ENCODE measurements around the gene VSTM2L.

The VSTM2L gene

DNA sequence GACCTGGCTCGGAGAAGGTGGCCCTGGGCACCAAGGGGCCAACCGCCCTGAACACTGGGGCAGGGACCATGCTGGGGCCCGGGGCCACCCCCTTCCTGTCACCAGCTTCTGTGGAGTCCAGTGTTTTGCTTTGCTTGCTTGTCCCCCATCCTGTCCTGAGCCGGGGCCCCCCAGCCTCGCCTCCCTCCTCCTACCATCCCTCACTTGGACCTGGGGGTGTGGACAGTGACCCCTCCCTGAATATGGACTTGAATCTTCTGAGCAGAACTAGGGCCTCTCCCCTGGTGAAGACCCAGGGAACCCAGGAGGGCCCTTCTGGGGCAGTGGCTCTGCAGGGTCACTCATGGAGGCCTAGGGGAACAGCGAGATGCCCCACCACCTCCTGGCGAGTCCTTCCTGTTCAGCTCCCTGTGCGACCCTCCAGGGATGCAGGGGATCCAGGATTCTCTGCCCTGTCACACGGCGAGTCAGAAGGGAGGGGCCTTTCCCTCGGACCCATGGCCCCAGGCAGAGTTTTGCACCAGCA lies 41.6 kb downstream of the VSTM2L start:
- H3K4me3 ChIP-seq (ENCODE audit: severe bottlenecking): no peak overlapping the region

DNA sequence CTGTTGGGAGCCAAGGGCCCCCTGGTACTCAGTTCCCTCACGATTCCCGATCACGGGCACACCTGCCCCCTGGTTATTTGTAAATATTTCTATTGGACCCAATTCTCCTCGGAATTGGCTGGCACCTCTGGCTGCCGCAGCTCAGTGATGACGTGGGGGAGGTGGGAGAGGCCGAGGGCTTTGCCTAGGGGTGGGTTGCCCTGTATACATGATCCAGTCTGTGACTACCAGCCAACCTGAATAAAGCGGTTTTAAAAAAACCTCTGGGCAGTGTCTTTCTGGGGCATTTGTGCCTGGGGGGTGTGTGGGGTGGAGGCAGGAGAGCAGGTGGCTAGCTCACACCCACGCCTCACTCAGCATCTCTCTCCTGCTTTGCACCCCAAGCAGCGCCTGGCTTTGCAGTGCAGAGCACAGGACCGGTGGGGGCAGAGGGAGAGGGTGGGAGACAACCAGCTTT lies 42.2 kb downstream of the VSTM2L start:
- H3K36me3 ChIP-seq (ENCODE audit: low read depth): no peaks in the 10 kb centered on the region
- peak; percentile 73 for DNase-seq (ENCODE audit: low spot score)
- peak; percentile 7; the same call in 1 of the 3 replicates for ATAC-seq (ENCODE audit: low read depth)

More for the DNA sequence above, 41.6 kb downstream of the VSTM2L start:
- peak; percentile 77 for DNase-seq (ENCODE audit: low spot score)
- Histone ChIP-seq H3K27ac (ENCODE audit: poor library complexity, severe bottlenecking) (no peak overlapping the region), H3K9me3 (ENCODE audit: severe bottlenecking) (no peaks in the 10 kb centered on the region), H3K4me1 (ENCODE audit: insufficient read depth, poor library complexity, severe bottlenecking) (no peaks in the 10 kb centered on the region), H3K27me3 (ENCODE audit: insufficient read depth, poor library complexity, severe bottlenecking) (no peaks in the 10 kb centered on the region), H3K36me3 (ENCODE audit: low read depth) (no peaks in the 10 kb centered on the region)
- no peak for ATAC-seq (ENCODE audit: low read depth)
- TF ChIP-seq, protein P1, sequence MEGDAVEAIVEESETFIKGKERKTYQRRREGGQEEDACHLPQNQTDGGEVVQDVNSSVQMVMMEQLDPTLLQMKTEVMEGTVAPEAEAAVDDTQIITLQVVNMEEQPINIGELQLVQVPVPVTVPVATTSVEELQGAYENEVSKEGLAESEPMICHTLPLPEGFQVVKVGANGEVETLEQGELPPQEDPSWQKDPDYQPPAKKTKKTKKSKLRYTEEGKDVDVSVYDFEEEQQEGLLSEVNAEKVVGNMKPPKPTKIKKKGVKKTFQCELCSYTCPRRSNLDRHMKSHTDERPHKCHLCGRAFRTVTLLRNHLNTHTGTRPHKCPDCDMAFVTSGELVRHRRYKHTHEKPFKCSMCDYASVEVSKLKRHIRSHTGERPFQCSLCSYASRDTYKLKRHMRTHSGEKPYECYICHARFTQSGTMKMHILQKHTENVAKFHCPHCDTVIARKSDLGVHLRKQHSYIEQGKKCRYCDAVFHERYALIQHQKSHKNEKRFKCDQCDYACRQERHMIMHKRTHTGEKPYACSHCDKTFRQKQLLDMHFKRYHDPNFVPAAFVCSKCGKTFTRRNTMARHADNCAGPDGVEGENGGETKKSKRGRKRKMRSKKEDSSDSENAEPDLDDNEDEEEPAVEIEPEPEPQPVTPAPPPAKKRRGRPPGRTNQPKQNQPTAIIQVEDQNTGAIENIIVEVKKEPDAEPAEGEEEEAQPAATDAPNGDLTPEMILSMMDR (IDR thresholded peaks at IDR 0.05; ENCODE audit: poor library complexity, severe bottlenecking): no peak

DNA sequence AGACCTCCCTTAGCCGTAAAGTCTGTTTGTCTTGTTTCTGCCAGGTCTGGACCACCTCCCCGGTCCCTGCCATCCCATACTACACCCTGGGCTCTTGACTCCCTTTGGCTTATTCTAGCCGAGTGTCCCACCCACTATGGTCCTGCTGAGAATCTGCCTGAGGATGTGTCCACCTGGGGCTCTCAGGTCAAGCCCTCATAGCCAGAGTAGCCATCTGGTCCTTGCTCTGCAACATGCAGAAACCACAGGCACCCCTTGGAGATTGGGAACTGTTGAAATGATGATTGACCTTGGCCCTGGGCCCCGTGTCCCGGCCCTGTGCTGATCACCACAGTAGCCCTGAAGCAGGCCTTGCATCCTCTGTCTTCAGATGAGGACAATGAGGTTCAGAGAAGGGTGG lies 44.0 kb downstream of the VSTM2L start:
- Histone ChIP-seq H3K4me3 (ENCODE audit: severe bottlenecking) (no peak overlapping the region), H3K4me1 (ENCODE audit: insufficient read depth, poor library complexity, severe bottlenecking) (no peaks in the 10 kb centered on the region), H3K36me3 (ENCODE audit: low read depth) (no peaks in the 10 kb centered on the region), H3K27me3 (ENCODE audit: insufficient read depth, poor library complexity, severe bottlenecking) (no peaks in the 10 kb centered on the region), H3K27ac (ENCODE audit: poor library complexity, severe bottlenecking) (no peak overlapping the region), H3K9me3 (ENCODE audit: severe bottlenecking) (no peaks in the 10 kb centered on the region)
- DNase-seq (ENCODE audit: low spot score) (peak; percentile 61), ATAC-seq (ENCODE audit: low read depth) (no peak)
- TF ChIP-seq, protein P1 (IDR thresholded peaks at IDR 0.05; ENCODE audit: poor library complexity, severe bottlenecking): no peak

More for the DNA sequence above, 42.2 kb downstream of the VSTM2L start:
- H3K4me1 ChIP-seq (ENCODE audit: insufficient read depth, poor library complexity, severe bottlenecking): no peaks in the 10 kb centered on the region
- H3K9me3 ChIP-seq (ENCODE audit: severe bottlenecking): no peaks in the 10 kb centered on the region
- TF ChIP-seq, protein P1 (IDR thresholded peaks at IDR 0.05; ENCODE audit: poor library complexity, severe bottlenecking): no peak
- H3K27me3 ChIP-seq (ENCODE audit: insufficient read depth, poor library complexity, severe bottlenecking): no peaks in the 10 kb centered on the region
- H3K27ac ChIP-seq (ENCODE audit: poor library complexity, severe bottlenecking): no peak overlapping the region
- no peak overlapping the region for H3K4me3 ChIP-seq (ENCODE audit: severe bottlenecking)

DNA sequence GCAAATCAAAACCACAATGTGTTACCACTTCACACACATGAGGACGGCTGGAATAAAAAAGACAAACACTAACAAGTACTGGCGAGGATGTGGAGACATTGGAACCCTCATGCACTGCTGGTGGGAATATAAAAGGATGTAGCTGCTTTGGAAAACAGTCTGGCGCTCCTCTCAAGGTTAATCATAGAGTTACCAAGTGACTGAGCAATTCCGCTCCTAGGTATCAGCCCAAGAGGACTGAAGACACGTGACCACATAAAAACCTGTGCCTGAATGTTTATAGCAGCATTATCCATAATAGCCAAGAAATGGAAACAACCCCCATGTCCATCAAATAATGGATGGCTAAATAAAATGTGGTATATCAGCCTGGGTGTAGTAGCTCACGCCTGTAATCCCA lies 45.0 kb downstream of the VSTM2L start:
- no peaks in the 10 kb centered on the region for H3K4me1 ChIP-seq (ENCODE audit: insufficient read depth, poor library complexity, severe bottlenecking)
- H3K4me3 ChIP-seq (ENCODE audit: severe bottlenecking): no peak overlapping the region
- H3K27ac ChIP-seq (ENCODE audit: poor library complexity, severe bottlenecking): no peak overlapping the region
- H3K27me3 ChIP-seq (ENCODE audit: insufficient read depth, poor library complexity, severe bottlenecking): no peaks in the 10 kb centered on the region
- TF ChIP-seq, protein P1 (IDR thresholded peaks at IDR 0.05; ENCODE audit: poor library complexity, severe bottlenecking): no peak
- DNase-seq (ENCODE audit: low spot score) (no peak), ATAC-seq (ENCODE audit: low read depth) (no peak)
- no peaks in the 10 kb centered on the region for H3K36me3 ChIP-seq (ENCODE audit: low read depth)
- no peaks in the 10 kb centered on the region for H3K9me3 ChIP-seq (ENCODE audit: severe bottlenecking)

DNA sequence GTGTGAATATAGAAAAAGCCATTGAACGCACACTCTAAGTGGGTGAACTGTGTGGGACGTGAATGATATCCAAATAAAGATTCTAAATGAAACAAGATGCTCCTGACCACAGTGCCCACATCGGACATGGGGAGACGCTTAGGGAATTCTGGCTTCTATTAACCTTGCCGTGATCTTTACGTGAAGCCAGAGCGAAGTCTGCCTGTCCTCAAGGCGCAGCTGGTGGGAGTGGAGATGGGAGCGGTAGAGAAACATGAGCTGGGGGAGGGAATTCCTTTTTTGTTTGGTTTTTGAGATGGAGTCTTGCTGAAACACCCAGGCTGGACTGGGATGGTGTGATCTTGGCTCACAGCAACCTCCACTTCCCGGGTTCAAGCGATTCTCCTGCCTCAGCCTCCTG lies 46.0 kb downstream of the VSTM2L start:
- Histone ChIP-seq H3K4me1 (ENCODE audit: insufficient read depth, poor library complexity, severe bottlenecking) (no peaks in the 10 kb centered on the region), H3K27me3 (ENCODE audit: insufficient read depth, poor library complexity, severe bottlenecking) (no peaks in the 10 kb centered on the region), H3K4me3 (ENCODE audit: severe bottlenecking) (no peak overlapping the region), H3K36me3 (ENCODE audit: low read depth) (no peaks in the 10 kb centered on the region), H3K27ac (ENCODE audit: poor library complexity, severe bottlenecking) (no peak overlapping the region), H3K9me3 (ENCODE audit: severe bottlenecking) (no peaks in the 10 kb centered on the region)
- ATAC-seq (ENCODE audit: low read depth): no peak
- DNase-seq (ENCODE audit: low spot score): peak; percentile 66
- TF ChIP-seq, protein P1 (IDR thresholded peaks at IDR 0.05; ENCODE audit: poor library complexity, severe bottlenecking): no peak
